A673 (cell line): Measurements from ENCODE around the gene FNDC10.
"Not testable (repeated sequence)": the region's sequence is repeated elsewhere in the genome, so short reads cannot be mapped to it uniquely, and the experiment has no call there.

ENCODE experiments used
- CTCF ChIP-seq: fragments of 300-800, 200-600 bp; sonication (generic); conservative IDR thresholded peaks from 2 replicates; pipeline ENCODE4 v1.5.1; 2017; ENCODE audit warnings: low read depth, mild to moderate bottlenecking, antibody characterized with exemption, low read length, moderate library complexity, mixed read lengths
- EZH2 ChIP-seq: fragments of 200-600 bp; sonication (generic); IDR thresholded peaks from 2 replicates; pipeline ENCODE4 v1.6.1; 2017; ENCODE audit warnings: borderline replicate concordance, low read depth, mild to moderate bottlenecking, mixed read lengths, antibody characterized with exemption, low read length; ENCODE audit not compliant: poor library complexity, severe bottlenecking

- not testable (repeated sequence) for TF ChIP-seq CTCF, EZH2
These were observed 34.7 kb upstream of the FNDC10 start for GRCh38 chr1:1634613-1635012.
